HepG2 (cell line): ENCODE results near the gene UBTD2. TPM values are rescaled to one million over a fixed set of nuclear protein-coding genes. Genes with fewer than 3 reads are reported as not detected.

Experiments
- ATAC-seq: fragments of 200-7000 bp; cut with Tn5 transposase; 3 replicates; pipeline ENCODE4 v1.9.1; 2020; ENCODE audit warnings: mild to moderate bottlenecking, moderate library complexity
- BruUV-seq: library from RNA; stranded (reverse); fragments of 400-500 nt; replicated peaks from 2 replicates; lab custom pipeline; 2021; lab: Mats Ljungman, UMichigan
- CTCF ChIA-PET: fragments of 300-600 bp; formaldehyde crosslinking; extraction: SDS; loops from one replicate; lab custom pipeline; 2021; ENCODE audit warnings: low total read pairs, inconsistent platforms, low intra/inter-chr PET ratio; lab: Yijun Ruan, JAX
- POLR2A ChIA-PET: fragments of 350-600 bp; sonication (Branson Sonifier 250); formaldehyde crosslinking; loops from one replicate; lab custom pipeline; 2020; ENCODE audit warnings: antibody characterized with exemption, inconsistent platforms; lab: Yijun Ruan, JAX
- DNase-seq: peaks from one replicate; pipeline ENCODE4 v3.0.0-alpha.2; 2015; ENCODE audit warnings: low spot score
- FAIRE-seq: peaks from 3 replicates; lab custom pipeline; 2011; peaks lifted over from hg19 to GRCh38; lab: Jason Lieb, UNC
- H2AFZ ChIP-seq: one replicate; pipeline ENCODE4 v1.6.1; 2011; ENCODE audit warnings: low read length, inconsistent platforms
- H3K27ac ChIP-seq: fragments of 300-600 bp; 3 replicates; pipeline ENCODE4 v1.8.0; 2011; ENCODE audit warnings: mixed run types, mild to moderate bottlenecking, mixed read lengths, low read length, inconsistent platforms; ENCODE audit not compliant: insufficient read depth; ENCODE audit errors: extremely low read length
- H3K27me3 ChIP-seq, 2 experiments: fragments of 200-600 bp in 1 of 2; 2 replicates in 1 of 2; 3 replicates in 1 of 2; pipeline versions ENCODE4 v1.6.0 to v1.8.0; 2011; ENCODE audit warnings: low read length in 2 of 2, mild to moderate bottlenecking in 2 of 2, moderate library complexity in 2 of 2, inconsistent platforms in 1 of 2; ENCODE audit not compliant: insufficient read depth in 2 of 2, control insufficient read depth in 1 of 2
- H3K36me3 ChIP-seq, 2 experiments: fragments of 200-600 bp in 1 of 2; replicated peaks in 1 of 2; 2 replicates in 1 of 2; 3 replicates in 1 of 2; pipeline versions ENCODE4 v1.5.1 to v1.8.0; 2011; ENCODE audit warnings: low read length in 2 of 2, inconsistent platforms in 1 of 2; ENCODE audit not compliant: insufficient read depth in 2 of 2, control insufficient read depth in 1 of 2
- H3K4me1 ChIP-seq: 2 replicates; pipeline ENCODE4 v1.5.1; 2012; ENCODE audit warnings: low read length, inconsistent platforms; ENCODE audit not compliant: insufficient read depth
- H3K4me2 ChIP-seq: 2 replicates; pipeline ENCODE4 v1.6.0; 2011; ENCODE audit warnings: low read depth, low read length, inconsistent platforms
- H3K4me3 ChIP-seq, 3 experiments: fragments of 200-600 bp in 1 of 3; sonication (generic), shearing (Covaris generic) in 1 of 3; replicated peaks in 1 of 3; 2 replicates each; pipeline ENCODE4 v1.5.1; 2011 to 2016; ENCODE audit warnings: low read length in 3 of 3, inconsistent platforms in 2 of 3, low read depth in 2 of 3, mild to moderate bottlenecking in 2 of 3, control low read depth in 1 of 3, mixed read lengths in 1 of 3; ENCODE audit not compliant: insufficient read depth in 1 of 3
- H3K79me2 ChIP-seq: one replicate; pipeline ENCODE4 v1.6.1; 2011; ENCODE audit warnings: low read length, inconsistent platforms; ENCODE audit not compliant: insufficient read depth
- H3K9ac ChIP-seq: 2 replicates; pipeline ENCODE4 v1.6.0; 2011; ENCODE audit warnings: mild to moderate bottlenecking, low read depth, low read length, inconsistent platforms; ENCODE audit not compliant: insufficient read depth
- H3K9me3 ChIP-seq: 2 replicates; pipeline ENCODE4 v1.5.1; 2012; ENCODE audit warnings: mild to moderate bottlenecking, low read length
- H4K20me1 ChIP-seq: 2 replicates; pipeline ENCODE4 v1.6.0; 2011; ENCODE audit warnings: inconsistent platforms, mild to moderate bottlenecking, low read length, moderate library complexity; ENCODE audit not compliant: insufficient read depth
- FOSL2 ChIP-seq: sonication (generic); formaldehyde crosslinking; IDR thresholded peaks from 2 replicates; pipeline ENCODE4 v1.4.0; 2020; ENCODE audit warnings: missing genetic modification reagents
- KLF12 ChIP-seq: sonication (generic); formaldehyde crosslinking; IDR thresholded peaks from 2 replicates; pipeline ENCODE4 v1.4.0; 2020; ENCODE audit warnings: missing genetic modification reagents, borderline replicate concordance
- RARA ChIP-seq: IDR thresholded peaks from 2 replicates; pipeline ENCODE4 v1.6.1; 2016; ENCODE audit warnings: missing genetic modification reagents, missing compliant biosample characterization
- SRF ChIP-seq: IDR thresholded peaks from 2 replicates; pipeline ENCODE4 v1.6.1; 2011; ENCODE audit warnings: mild to moderate bottlenecking, low read depth, low read length, moderate library complexity
- TFAP4 ChIP-seq: sonication (generic); IDR thresholded peaks from 2 replicates; pipeline ENCODE4 v1.6.1; 2016; ENCODE audit warnings: low read depth, borderline replicate concordance
- ZNF557 ChIP-seq: sonication (generic); formaldehyde crosslinking; IDR thresholded peaks from 2 replicates; pipeline ENCODE4 v1.4.0; 2020; ENCODE audit warnings: missing genetic modification reagents
- WGBS: methylation state at CpG from one replicate; pipeline ENCODE4 v1.1.6; 2017; ENCODE audit warnings: low lambda C conversion rate; 5-methylcytosine and 5-hydroxymethylcytosine counted together
- in situ Hi-C: cut with HindIII; loops from 2 replicates; pipeline ENCODE4 v1.10.0; 2017; ENCODE audit warnings: low pct_unique_long_range_greater_than_20kb; ENCODE audit not compliant: extremely low pct_ligation_motif_present
- intact Hi-C: fragments of 100-400 bp; cut with micrococcal nuclease; formaldehyde crosslinking; loops from one replicate; pipeline ENCODE4 v1.10.0; 2022; ENCODE audit not compliant: unreplicated experiment
- polyA plus RNA-seq, 8 experiments: library from polyadenylated mRNA; depleted of rRNA in 3 of 8; stranded (reverse) in 7 of 8; unstranded in 1 of 8; fragments of >200 nt; fragmentation: Illumina TruSeq in 4 of 8; extraction: Trizol in 4 of 8; gene quantifications; 2 replicates each; pipeline versions ENCODE4 v1.2.1 to v1.2.3, GENCODE V29; 2011 to 2016; ENCODE audit warnings: low read depth in 4 of 8, missing spikeins in 1 of 8, mixed read lengths in 1 of 8; ENCODE audit not compliant: insufficient read depth in 1 of 8
- total RNA-seq, 5 experiments: library from RNA; depleted of rRNA; stranded (reverse); fragments of >200 nt; fragmentation: Illumina TruSeq; extraction: Trizol; gene quantifications; 2 replicates each; pipeline ENCODE4 v1.2.3, GENCODE V29; 2016; ENCODE audit warnings: low read depth in 1 of 5

UBTD2 gene
- total and polyA plus RNA-seq, 2 of the 13 experiments (the other 11 are each of a cell fraction or from before 2014, with no cell fraction given) = 15.2 to 24.1 TPM

- Histone ChIP-seq H3K27ac (no peak overlapping the region), H3K27me3 (no peaks in the 10 kb centered on the region; a peak in 1 of 5 replicates), H3K4me1 (peaks cover 32% of the 10 kb centered on the region), H3K9ac (peak overlapping the region; percentile 24; the same call in 1 of the 2 replicates), H3K9me3 (peaks cover 13% of the 10 kb centered on the region), H3K4me2 (peak overlapping the region; percentile 66), H2AFZ (peak overlapping the region; percentile 36), H3K4me3 (peak overlapping the region; percentile 1 to 37 (median 16); a peak in 4 of 6 replicates), H3K79me2 (no peaks in the 10 kb centered on the region), H3K36me3 (no peaks in the 10 kb centered on the region), H4K20me1 (no peaks in the 10 kb centered on the region)
- peak; percentile 25; the same call in 1 of the 2 replicates for TF ChIP-seq TFAP4
- TF ChIP-seq ZNF557 (CRISPR knock-in tag) = no peak
- TF ChIP-seq SRF = peak; percentile 58; the same call in 1 of the 2 replicates
- ChIA-PET POLR2A (interaction anchor here (1.2 kb wide), 1 partner anchor 12 kb away, joined by 4 read pairs; no protein-coding TSS in a partner anchor), CTCF (no interaction called here)
- ATAC-seq (peak; percentile 59), DNase-seq (peak; percentile 21), FAIRE-seq (no peak)
- in situ Hi-C loops = no loop called here
- intact Hi-C loops = no loop called here
- no TSS peak for BruUV-seq
- WGBS = 17% methylated on average over 8 of the region's 9 CpGs
These were observed 18.6 kb upstream of the UBTD2 start for GRCh38 chr5:172302047-172302710.

GRCh38 chr5:172299916-172300439 lies 16.4 kb upstream of the UBTD2 start:
- intact Hi-C loops = no loop called here
- Histone ChIP-seq H2AFZ (no peak overlapping the region), H3K4me1 (peaks cover 38% of the 10 kb centered on the region), H3K9me3 (peaks cover 2% of the 10 kb centered on the region), H3K36me3 (no peaks in the 10 kb centered on the region), H3K9ac (no peak overlapping the region), H3K79me2 (no peaks in the 10 kb centered on the region), H3K4me3 (no peak overlapping the region), H3K27ac (no peak overlapping the region), H3K27me3 (no peaks in the 10 kb centered on the region; a peak in 1 of 5 replicates), H4K20me1 (no peaks in the 10 kb centered on the region), H3K4me2 (no peak overlapping the region)
- DNase-seq (no peak), FAIRE-seq (no peak), ATAC-seq (no peak)
- 3% methylated on average over 2 of the region's 2 CpGs for whole genome bisulfite sequencing
- BruUV-seq = no TSS peak
- in situ Hi-C loops = no loop called here
- ChIA-PET CTCF (no interaction called here), POLR2A (no interaction called here)
- peak; percentile 42; the same call in 1 of the 2 replicates for TF ChIP-seq FOSL2 (CRISPR knock-in tag)
- no peak for TF ChIP-seq KLF12 (CRISPR knock-in tag)
- TF ChIP-seq RARA (CRISPR knock-in tag) = no peak
